GM19099 (cell line): ENCODE data around the gene MTRF1L.
A peak's percentile ranks its signal among the peaks of the same experiment; 100 is the strongest.

Experiments used
- POLR2A ChIP-seq: IDR thresholded peaks from 3 replicates; pipeline ENCODE4 v1.6.1; 2011; ENCODE audit warnings: low read depth; ENCODE audit not compliant: insufficient read length; ENCODE audit errors: extremely low read depth

The MTRF1L gene

DNA sequence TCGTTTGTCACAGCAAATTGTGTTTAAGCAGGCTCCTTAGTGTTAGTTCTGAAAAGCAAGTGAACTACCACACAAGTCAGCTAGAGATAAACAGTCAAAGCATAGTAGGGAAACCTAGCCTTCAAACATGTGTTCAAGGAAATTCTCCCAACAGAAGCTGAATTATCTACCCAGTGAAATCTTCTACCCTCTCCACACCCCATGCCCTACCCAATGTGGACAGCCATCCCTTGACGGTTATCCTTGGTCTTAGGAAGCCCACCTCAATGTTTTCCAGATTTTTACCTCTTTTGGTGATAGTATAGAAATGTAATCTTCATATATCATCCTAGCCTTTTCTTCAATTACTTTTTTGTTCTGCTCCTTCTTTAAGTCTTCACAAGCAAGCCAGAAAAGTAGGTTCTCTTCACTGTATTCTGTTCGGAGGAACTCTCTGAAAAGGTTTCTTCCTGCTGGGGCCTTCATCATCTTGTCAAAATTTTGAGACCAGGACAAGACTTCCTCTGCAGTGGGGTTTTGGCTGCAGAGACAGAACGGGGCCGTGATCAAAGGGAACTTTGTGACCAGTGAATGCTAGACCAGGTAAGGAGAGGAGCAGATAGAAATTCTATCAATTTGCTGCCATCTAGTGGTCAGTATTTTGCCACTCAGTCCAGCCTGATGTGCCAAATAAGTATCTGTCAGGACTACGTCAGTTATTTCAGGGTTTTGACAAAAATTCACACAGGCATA lies 21.6 kb upstream of the MTRF1L start:
- no peak for TF ChIP-seq POLR2A

DNA sequence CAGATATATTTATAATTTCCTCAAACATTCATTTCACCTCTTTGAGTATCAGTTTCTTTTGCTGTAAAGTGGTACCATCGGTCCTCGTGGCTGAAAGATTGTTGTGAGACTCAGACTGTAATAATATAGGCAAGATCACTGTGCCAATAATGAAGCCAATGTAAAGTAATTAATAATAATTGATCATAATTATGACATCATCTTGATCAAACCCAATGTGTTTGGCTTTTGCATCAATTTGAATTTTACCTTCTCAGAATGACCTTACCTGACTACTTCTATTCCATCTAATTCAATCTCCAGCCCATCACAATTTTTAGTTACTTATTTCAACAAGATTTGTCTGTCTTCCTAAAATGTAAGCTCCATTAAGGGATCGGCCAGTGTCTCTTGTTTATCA lies 15.8 kb upstream of the MTRF1L start:
- no peak for TF ChIP-seq POLR2A

DNA sequence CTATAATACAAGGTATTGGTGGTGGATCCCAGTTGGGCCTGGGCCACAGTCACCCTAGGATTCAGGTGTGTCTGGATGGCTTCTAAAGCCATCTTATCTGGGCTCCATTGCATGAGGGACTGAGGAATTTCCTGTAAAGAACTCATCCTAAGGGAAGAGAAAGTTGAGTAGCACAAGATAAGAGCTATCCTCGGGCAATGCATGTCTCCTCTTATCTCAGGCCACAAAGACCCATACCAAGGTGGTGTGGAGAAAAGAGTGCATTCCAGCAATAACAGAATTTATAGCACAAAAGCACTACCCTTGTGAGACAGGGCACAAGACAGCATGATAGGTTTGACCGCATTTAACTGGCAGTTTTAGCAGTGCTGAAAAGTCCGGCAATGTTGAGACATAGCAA lies 14.3 kb upstream of the MTRF1L start:
- TF ChIP-seq POLR2A: no peak

DNA sequence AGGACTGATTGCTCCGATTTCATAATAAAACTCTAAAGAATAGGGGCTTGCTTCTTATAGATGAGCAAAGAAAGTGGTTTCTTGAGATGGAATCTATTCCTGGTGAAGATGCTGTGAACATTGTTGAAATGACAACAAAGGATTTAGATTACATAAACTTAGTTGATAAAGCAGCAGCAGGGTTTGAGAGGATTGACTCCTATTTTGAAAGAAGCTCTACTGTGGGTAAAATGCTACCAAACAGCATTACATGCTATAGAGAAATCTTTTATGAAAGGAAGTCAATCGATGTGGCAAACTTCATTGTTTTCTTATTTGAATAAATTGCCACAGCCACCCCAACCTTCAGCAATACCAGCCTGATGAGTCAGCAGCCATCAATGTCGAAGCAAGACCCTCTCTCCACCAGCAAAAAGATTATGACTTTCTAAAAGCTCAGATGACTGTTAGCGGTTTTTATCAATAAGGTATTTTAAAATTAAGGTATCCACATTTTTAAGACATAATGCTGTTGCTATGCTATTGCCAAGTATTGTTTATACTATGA lies 12.7 kb upstream of the MTRF1L start:
- no peak for TF ChIP-seq POLR2A

DNA sequence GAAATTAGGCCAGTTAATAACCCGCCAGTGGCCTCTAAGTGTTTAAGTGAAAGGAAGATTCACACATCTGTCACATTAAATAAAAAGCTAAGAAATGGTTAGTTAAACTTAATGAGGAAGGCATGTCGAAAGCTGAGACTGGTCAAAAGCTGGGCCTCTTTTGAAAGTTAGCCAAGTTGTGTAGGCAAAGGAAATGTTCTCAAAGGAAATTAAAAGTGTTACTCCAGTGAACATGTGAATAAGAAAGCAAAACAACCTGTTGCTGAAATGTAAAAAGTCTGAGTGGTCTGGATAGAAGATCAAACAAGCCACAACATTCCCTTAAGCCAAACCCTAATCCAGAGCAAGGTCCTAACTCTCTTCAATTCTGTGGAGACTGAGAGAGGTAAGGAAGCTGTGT lies 10.9 kb upstream of the MTRF1L start:
- TF ChIP-seq POLR2A: no peak

DNA sequence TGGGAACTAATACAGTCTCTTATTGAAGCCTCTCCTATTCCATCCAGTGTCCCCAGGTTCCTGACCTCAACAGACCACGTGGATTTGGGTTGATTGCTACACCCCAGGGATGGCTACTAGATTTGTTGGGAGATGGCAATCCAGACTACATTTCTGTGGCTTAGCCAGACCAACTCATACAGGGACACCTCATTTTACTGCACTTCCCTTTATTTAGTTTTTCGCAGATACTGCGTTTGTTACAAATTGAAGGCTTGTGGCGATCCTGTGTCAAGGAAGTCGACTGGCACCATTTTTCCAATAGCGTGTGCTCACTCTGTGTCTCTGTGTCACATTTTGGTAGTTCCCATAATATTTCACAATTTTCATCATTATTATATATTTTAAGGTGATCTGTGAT lies 10.3 kb upstream of the MTRF1L start:
- TF ChIP-seq POLR2A: no peak

DNA sequence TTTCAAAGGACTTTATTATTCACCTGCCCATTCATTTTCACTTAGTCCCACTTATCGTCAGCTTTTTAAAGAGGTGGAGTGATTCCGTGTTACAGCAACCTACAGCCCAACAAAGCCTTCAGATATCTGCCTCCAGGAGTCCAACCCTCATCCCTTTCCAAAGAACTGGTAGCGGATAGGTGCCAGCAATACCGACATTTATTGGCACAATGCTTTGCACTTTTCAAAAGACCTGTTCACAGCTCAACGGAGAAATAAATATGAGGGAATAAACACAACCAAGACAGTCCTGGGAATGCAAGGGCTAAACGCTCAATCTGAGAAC lies 819 bp upstream of the MTRF1L start:
- TF ChIP-seq POLR2A: no peak

DNA sequence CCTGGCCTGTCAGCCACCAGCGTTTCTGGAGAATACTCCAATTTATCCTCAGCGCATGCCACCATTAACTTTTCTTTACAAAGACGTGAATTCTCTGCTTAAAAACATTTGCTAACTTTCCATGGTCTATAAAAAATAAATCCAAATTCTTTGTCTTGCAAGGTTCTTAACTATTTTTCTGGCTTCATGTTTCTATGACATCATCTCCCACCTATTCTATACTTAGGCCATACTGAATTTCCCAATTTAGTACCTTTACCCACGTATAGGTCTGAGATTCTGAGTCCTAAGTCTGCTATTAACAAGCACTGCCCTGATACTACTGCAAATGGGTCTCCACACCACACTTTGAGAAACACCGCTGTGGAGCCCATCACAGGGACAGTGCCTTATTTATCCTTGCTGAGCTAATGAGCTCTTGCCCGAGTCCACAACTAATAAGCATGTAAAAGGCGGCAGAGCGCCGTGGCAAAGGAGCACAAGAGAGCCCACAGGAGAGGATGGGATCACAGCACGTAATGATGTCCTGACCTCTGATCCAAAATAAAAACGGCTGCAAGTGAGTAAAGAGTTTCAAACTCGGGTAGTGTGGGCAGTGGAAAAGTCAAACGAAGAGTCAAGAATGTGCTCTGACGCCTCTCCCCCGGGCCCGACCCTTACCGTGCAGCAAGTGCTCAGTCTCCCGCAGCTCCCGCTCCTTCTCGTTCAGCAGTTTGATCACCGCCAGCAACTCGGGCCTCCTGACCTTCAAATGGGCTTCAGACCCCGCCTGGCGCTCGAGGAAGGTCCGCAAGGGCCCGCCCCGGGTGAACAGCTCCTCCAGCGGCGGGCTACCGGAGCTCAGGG lies 519 bp downstream of the MTRF1L start:
- TF ChIP-seq POLR2A: no peak

DNA sequence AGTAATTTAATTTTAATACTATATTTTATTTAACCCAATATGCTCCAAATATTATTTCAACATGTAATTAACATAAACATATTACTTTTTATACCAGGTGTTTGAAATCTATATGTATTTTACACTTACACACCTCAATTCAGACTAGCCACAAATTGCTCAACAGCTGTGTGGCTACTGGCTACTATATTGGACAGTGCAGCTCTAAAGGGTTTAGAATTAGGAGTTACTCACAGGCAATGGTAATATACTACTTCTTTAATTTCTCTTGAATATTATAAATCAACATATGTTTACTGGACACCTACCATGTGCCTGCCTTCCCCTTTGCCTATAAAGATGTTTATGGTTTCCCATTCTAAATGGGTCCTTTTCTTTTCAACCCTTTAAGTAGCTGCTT lies 2.3 kb downstream of the MTRF1L start:
- TF ChIP-seq POLR2A: no peak

DNA sequence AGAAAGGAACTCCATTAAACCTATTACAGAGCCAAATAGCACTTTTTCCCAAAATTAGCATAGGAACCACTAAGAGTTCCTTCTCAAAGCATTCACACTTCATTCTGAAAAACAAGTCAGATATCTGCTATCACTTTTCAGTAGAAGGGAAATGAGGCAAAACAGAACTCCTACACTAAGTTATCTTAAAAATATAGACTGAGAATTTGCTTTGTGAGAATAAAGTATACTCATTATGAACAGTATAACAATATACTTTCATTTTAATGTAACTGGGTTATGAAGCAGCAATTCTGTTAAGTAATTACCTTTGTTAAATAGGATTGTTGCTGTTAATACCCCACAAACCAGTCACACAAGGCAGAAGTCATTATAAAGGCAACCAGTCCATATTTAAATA lies 8.7 kb downstream of the MTRF1L start:
- no peak for TF ChIP-seq POLR2A

DNA sequence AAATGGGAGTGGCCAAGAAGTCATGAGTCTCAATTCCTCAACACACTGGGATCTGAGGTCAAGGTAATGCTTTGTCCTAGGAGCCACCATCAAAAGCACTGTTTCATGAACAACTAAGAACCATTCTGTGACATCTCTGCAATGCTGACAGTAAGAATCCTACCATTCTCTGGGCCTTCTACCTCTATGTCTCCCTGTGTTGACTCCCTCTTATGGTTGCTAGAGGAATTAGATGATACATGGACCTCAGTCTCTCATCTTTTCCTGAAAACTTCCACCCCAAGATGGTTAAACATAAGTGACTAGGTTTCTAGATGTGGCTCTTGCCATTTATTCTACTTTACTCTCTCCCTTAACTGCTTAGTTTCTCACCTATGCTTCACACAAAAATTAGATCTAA lies 9.1 kb downstream of the MTRF1L start:
- no peak for TF ChIP-seq POLR2A

DNA sequence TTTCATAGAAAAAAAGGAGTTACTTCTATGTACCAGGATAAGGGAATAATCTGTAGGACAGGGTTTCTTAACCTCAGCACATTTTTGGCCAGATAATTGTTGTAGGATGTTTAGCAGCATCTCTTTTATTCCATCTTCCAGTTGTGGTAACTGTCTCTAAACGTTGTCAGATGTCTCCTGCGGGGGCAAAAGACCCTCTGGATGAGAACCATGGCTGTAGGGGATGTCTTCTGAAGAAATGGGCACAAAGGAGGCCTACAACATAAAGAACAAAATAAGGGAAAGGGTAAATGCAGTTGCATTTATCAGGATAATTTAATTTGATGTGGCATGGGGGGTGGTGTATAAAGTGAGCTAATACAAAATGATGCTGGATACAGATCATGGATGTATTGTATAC lies 15.5 kb downstream of the MTRF1L start:
- no peak for TF ChIP-seq POLR2A

DNA sequence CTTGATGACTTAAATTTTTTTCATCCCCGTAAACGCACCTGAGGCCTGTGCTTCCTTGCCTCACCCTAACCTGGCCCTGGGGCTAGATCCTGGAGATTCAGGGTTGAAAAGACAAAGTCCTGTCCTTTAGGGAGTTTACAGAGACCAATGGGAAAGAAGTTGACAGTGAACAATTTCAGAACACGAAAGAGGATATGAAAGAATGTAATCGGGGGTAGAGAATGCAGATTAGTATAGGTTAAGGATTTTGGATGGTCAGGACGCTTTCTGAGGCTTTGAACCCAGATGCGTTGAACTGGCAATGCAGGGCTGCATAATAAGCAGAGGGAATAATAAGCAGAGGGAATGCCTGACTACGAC lies 18.0 kb downstream of the MTRF1L start:
- TF ChIP-seq POLR2A: peak; percentile 53

DNA sequence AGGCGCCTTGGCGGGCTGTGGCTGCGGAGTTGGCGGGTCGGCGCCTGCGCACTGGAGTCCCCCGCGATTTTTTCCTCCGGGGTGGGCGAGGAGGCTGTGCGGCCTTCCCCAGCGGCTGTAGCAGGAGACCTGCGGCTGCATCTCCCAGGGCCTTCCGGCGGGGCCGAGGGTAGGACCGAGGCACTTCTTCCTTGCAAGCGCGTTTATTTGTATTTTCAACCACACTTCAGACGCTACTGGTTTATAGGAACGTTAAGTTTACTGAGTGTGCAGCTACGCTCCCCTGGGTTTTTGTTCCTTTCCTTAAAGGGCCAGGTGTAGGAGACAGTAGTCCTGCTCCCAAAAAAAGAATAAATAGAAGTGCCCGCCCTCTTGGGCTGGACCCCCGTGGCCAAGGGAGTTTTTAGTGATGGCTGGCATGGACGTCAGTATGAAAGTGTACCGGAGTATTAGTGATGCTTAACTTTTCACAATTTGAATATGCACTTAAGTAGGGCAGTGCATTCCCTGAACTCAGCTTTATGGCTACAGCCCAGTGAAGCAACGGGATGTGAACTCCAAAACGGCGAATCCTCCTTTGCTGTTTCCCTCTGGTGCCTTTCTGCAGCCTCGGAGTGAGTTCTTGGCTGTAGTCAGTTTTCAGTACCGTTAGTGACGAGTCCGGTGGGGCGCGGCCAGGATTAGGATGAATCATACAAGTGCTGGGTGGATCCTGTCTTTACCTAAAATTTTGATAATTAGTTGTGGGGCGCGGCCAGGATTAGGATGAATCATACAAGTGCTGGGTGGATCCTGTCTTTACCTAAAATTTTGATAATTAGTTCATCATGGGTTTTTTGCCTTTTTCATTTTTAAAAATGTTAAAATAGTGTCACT lies 18.6 kb downstream of the MTRF1L start:
- TF ChIP-seq POLR2A: peak; percentile 67

DNA sequence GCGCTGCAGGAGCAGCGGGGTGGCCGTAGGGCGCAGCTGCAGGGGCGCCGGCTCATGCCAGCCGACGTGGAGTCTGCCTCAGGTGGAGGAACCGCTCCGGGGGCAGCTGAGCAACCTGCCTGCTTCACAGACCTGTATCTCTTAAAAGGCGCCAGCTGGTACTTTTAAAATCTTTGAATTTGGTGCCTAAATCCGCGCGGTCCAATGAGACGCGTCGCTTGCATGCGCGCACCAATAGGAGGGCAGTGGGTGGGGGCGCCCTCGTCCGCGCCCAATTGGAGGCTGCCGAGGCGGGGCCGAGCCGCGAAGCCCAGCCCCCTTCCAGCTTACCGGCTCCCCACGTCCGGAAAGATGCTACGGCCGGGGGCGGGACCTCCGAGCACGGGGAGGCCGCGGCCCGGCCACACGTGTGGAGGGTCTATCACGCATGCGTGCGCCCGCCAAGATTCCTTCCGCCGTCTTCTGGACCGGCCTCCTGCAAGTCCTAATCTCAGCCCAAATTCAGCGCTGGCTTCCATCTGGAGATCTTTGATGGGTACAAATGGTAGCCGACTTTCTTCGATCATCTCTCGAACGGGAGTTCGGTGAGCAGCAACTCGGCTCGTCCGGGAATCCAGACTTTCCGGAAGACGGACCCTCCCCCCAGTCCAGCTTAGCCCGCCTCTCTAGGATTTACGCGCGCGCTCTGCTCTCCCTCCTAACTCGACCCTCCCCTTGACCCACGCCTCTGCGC lies 19.4 kb downstream of the MTRF1L start, which contains the start of gene FBXO5:
Gene FBXO5, minus strand, starts transcription at position 138 of the 733 bp plus-strand sequence. Its CDS starts 82 bp downstream, at position 56.
- TF ChIP-seq POLR2A: peak; percentile 87
